Neural crest cell (in vitro differentiated cells): ENCODE data around the gene MOG. TPM values are rescaled to one million over a fixed set of nuclear protein-coding genes. Genes with fewer than 3 reads are reported as not detected.

Source experiments
- DNase-seq: peaks from one replicate; pipeline ENCODE4 v3.0.0; 2021; ENCODE audit warnings: low read depth, mixed read lengths, low spot score
- H3K27ac Mint-ChIP-seq: one replicate; pipeline ENCODE4 v1.8.0; 2021; ENCODE audit warnings: mild to moderate bottlenecking, mixed read lengths; ENCODE audit not compliant: unreplicated experiment
- H3K27me3 Mint-ChIP-seq: 2 replicates; pipeline ENCODE4 v1.8.0; 2021; ENCODE audit warnings: low read depth, mild to moderate bottlenecking, mixed read lengths
- H3K36me3 Mint-ChIP-seq: 2 replicates; pipeline ENCODE4 v1.8.0; 2021; ENCODE audit warnings: low read depth, mild to moderate bottlenecking, mixed read lengths
- H3K4me1 Mint-ChIP-seq: 2 replicates; pipeline ENCODE4 v1.8.0; 2021; ENCODE audit warnings: mixed read lengths
- H3K4me3 Mint-ChIP-seq: one replicate; pipeline ENCODE4 v1.8.0; 2021; ENCODE audit warnings: mild to moderate bottlenecking, mixed read lengths
- H3K9me3 Mint-ChIP-seq: 2 replicates; pipeline ENCODE4 v1.8.0; 2021; ENCODE audit warnings: mixed read lengths
- CTCF ChIP-seq: fragments of 200-600 bp; sonication (generic); conservative IDR thresholded peaks from 2 replicates; pipeline ENCODE4 v1.5.0; 2021; ENCODE audit warnings: antibody characterized with exemption, mild to moderate bottlenecking
- total RNA-seq: library from RNA; stranded (reverse); gene quantifications from 2 replicates; pipeline ENCODE4 v1.2.1, GENCODE V29; 2021

Gene MOG
- total RNA-seq, 1 donor from 2014 or later = not detected

- no peaks in the 10 kb centered on the region for H3K9me3 Mint-ChIP-seq
- peaks cover 84% of the 10 kb centered on the region for H3K4me1 Mint-ChIP-seq
- peak overlapping the region; percentile 94 for H3K4me3 Mint-ChIP-seq
- DNase-seq = peak; percentile 58
- peaks cover 38% of the 10 kb centered on the region for H3K27me3 Mint-ChIP-seq
- peaks cover 14% of the 10 kb centered on the region for H3K36me3 Mint-ChIP-seq
- no peak for TF ChIP-seq CTCF
- H3K27ac Mint-ChIP-seq = peak overlapping the region; percentile 65
Measured at GRCh38 chr6:29627755-29628418, 29.0 kb upstream of the MOG start.

- H3K27me3 Mint-ChIP-seq = peaks cover 42% of the 10 kb centered on the region
- peak overlapping the region; percentile 65 for H3K27ac Mint-ChIP-seq
- H3K4me3 Mint-ChIP-seq = peak overlapping the region; percentile 94
- H3K9me3 Mint-ChIP-seq = no peaks in the 10 kb centered on the region
- peaks cover 8% of the 10 kb centered on the region for H3K36me3 Mint-ChIP-seq
- peak; percentile 74 for DNase-seq
- peak; percentile 77 for TF ChIP-seq CTCF
- peaks cover 82% of the 10 kb centered on the region for H3K4me1 Mint-ChIP-seq
Measured at GRCh38 chr6:29628419-29629281, 28.2 kb upstream of the MOG start.

GRCh38 chr6:29629571-29629970, 27.3 kb upstream of the MOG start:
- Mint-ChIP-seq H3K4me3 (peak overlapping the region; percentile 94), H3K36me3 (peaks cover 1% of the 10 kb centered on the region), H3K27me3 (peaks cover 42% of the 10 kb centered on the region), H3K4me1 (peaks cover 79% of the 10 kb centered on the region), H3K9me3 (no peaks in the 10 kb centered on the region), H3K27ac (no peak overlapping the region)
- TF ChIP-seq CTCF = no peak
- no peak for DNase-seq

GRCh38 chr6:29630315-29630714, 26.6 kb upstream of the MOG start:
- no peaks in the 10 kb centered on the region for H3K9me3 Mint-ChIP-seq
- no peak for DNase-seq
- peaks cover 40% of the 10 kb centered on the region for H3K27me3 Mint-ChIP-seq
- no peak overlapping the region for H3K27ac Mint-ChIP-seq
- no peak for TF ChIP-seq CTCF
- H3K4me3 Mint-ChIP-seq = peak overlapping the region; percentile 94
- H3K36me3 Mint-ChIP-seq = no peaks in the 10 kb centered on the region
- peaks cover 72% of the 10 kb centered on the region for H3K4me1 Mint-ChIP-seq

- peaks cover 35% of the 10 kb centered on the region for H3K27me3 Mint-ChIP-seq
- no peak for TF ChIP-seq CTCF
- H3K4me1 Mint-ChIP-seq = peaks cover 62% of the 10 kb centered on the region
- no peaks in the 10 kb centered on the region for H3K36me3 Mint-ChIP-seq
- no peak for DNase-seq
- H3K27ac Mint-ChIP-seq = no peak overlapping the region
- no peaks in the 10 kb centered on the region for H3K9me3 Mint-ChIP-seq
- H3K4me3 Mint-ChIP-seq = peak overlapping the region; percentile 94
Measured at GRCh38 chr6:29631209-29631810, 25.6 kb upstream of the MOG start.
